Measurements from ENCODE around the gene PPP1R3E.
"Not testable (repeated sequence)": the region's sequence is repeated elsewhere in the genome, so short reads cannot be mapped to it uniquely, and the experiment has no call there.

GRCh38 chr14:23325746-23326145, 23.1 kb upstream of the PPP1R3E start:
- TF ChIP-seq CTCF, POLR2A (IDR thresholded peaks at IDR 0.05): not testable (repeated sequence)

Data from lower leg skin (tissue), 3 donors.